ENCODE measurements around the gene TEX36.
"Not testable (repeated sequence)": the region's sequence is repeated elsewhere in the genome, so short reads cannot be mapped to it uniquely, and the experiment has no call there.

The TEX36 gene

GRCh38 chr10:125631806-125632205 is 51.2 kb downstream of the TEX36 start:
- DNase-seq (ENCODE audit: low read depth): no peak

- DNase-seq (ENCODE audit: low read depth): peak; percentile 67
Measured at GRCh38 chr10:125629758-125630376, 53.1 kb downstream of the TEX36 start.

GRCh38 chr10:125628104-125629049 is 54.6 kb downstream of the TEX36 start:
- DNase-seq (ENCODE audit: low read depth): no peak

- no peak for DNase-seq (ENCODE audit: low read depth)
Measured at GRCh38 chr10:125627646-125628045, 55.3 kb downstream of the TEX36 start.

GRCh38 chr10:125626671-125627070 is 56.3 kb downstream of the TEX36 start:
- DNase-seq (ENCODE audit: low read depth): no peak

GRCh38 chr10:125625586-125625985 is 57.4 kb downstream of the TEX36 start:
- DNase-seq (ENCODE audit: low read depth): no peak

- no peak for DNase-seq (ENCODE audit: low read depth)
Measured at GRCh38 chr10:125624800-125625199, 58.2 kb downstream of the TEX36 start.

- no peak for DNase-seq (ENCODE audit: low read depth)
Measured at GRCh38 chr10:125621052-125621451, 61.9 kb downstream of the TEX36 start.

- DNase-seq (ENCODE audit: low read depth): no peak
Measured at GRCh38 chr10:125620401-125620800, 62.6 kb downstream of the TEX36 start.

- DNase-seq (ENCODE audit: low read depth): not testable (repeated sequence)
Measured at GRCh38 chr10:125613062-125613461, 69.9 kb downstream of the TEX36 start.

- DNase-seq (ENCODE audit: low read depth): no peak
Measured at GRCh38 chr10:125611756-125612155, 71.2 kb downstream of the TEX36 start.

- DNase-seq (ENCODE audit: low read depth): no peak
Measured at GRCh38 chr10:125611216-125611615, 71.7 kb downstream of the TEX36 start.

GRCh38 chr10:125609859-125610258 is 73.1 kb downstream of the TEX36 start:
- DNase-seq (ENCODE audit: low read depth): no peak

- no peak for DNase-seq (ENCODE audit: low read depth)
Measured at GRCh38 chr10:125608474-125608873, 74.5 kb downstream of the TEX36 start.

GRCh38 chr10:125607689-125608290 is 75.2 kb downstream of the TEX36 start:
- no peak for DNase-seq (ENCODE audit: low read depth)

- DNase-seq (ENCODE audit: low read depth): no peak
Measured at GRCh38 chr10:125606414-125607010, 76.5 kb downstream of the TEX36 start.
